ENCODE data around the gene FRMPD4. TPM values are rescaled to one million over a fixed set of nuclear protein-coding genes. Genes with fewer than 3 reads are reported as not detected.

Gene FRMPD4
- total and polyA plus RNA-seq, 2 of the 13 experiments (the other 11 are each of a cell fraction or from before 2014, with no cell fraction given): not detected

DNA sequence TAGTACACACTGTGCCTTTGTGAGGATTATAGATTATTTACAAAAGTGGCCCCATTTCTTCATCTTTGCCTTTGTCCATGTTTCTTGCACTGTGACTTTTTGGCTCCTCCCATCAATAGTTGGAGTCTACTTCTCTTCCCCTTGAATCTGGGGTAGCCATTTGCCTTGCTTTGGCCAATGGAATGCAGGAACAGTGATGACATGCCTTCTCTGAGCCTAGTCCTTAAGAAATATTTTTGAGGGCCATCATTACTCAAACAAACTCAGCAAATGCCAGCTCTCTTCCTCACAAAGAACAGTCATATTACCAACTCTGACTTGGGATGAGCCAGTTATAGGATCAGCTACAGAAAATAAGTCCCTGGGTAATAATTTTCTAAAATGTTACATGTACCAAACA, 189.6 kb downstream of the FRMPD4 start:
- Histone ChIP-seq H3K4me1 (ENCODE audit: insufficient read depth, low read length) (no peaks in the 10 kb centered on the region), H3K27ac (ENCODE audit: extremely low read length, insufficient read depth, low read length) (no peak overlapping the region), H3K79me2 (ENCODE audit: insufficient read depth, low read length) (no peaks in the 10 kb centered on the region), H3K9ac (ENCODE audit: insufficient read depth, low read depth, low read length) (no peak overlapping the region), H3K27me3 (ENCODE audit: control insufficient read depth in 1 of 2, insufficient read depth in 2 of 2, low read length in 2 of 2) (no peaks in the 10 kb centered on the region), H3K9me3 (ENCODE audit: low read length) (no peaks in the 10 kb centered on the region), H3K4me2 (ENCODE audit: low read depth, low read length) (no peak overlapping the region), H2AFZ (ENCODE audit: low read length) (no peak overlapping the region), H3K4me3 (replicated peaks in 1 of 3; ENCODE audit: insufficient read depth in 1 of 3, low read depth in 2 of 3, low read length in 3 of 3) (no peak overlapping the region), H3K36me3 (replicated peaks in 1 of 2; ENCODE audit: control insufficient read depth in 1 of 2, insufficient read depth in 2 of 2, low read length in 2 of 2) (no peaks in the 10 kb centered on the region), H4K20me1 (ENCODE audit: insufficient read depth, low read length) (no peaks in the 10 kb centered on the region)
- no peak for DNase-seq (ENCODE audit: low spot score)
- FAIRE-seq: no peak
- ChIA-PET CTCF (ENCODE audit: low intra/inter-chr PET ratio, low total read pairs) (no interaction called here), POLR2A (no interaction called here)
- no peak for TF ChIP-seq NFATC3 (CRISPR knock-in tag; IDR thresholded peaks at IDR 0.05)
- intact Hi-C loops (cut with micrococcal nuclease; ENCODE audit: unreplicated experiment) (no loop called here), in situ Hi-C loops (cut with HindIII; ENCODE audit: extremely low pct_ligation_motif_present, low pct_unique_long_range_greater_than_20kb) (no loop called here)
- no peak for ATAC-seq
- no TSS peak for BruUV-seq (replicated peaks)

DNA sequence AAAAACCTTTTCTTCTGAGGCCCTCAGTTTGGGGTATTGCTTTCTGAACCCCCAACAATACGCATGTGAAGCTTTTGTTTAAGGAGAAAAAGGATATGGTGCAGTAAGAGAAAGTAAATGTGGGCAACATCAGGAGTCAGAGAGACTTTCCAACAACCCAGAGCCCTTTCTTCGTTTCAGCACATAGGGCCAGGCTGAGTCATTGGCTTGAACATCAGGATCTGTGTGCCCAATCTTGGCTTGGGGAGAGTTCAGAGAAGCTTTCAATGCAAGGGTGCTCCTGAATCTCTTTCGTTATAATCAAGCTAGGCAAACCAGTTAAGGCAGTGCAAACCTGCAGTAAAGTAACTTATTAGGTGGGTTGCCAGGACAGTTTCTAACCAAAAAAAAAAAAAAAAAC, 191.2 kb downstream of the FRMPD4 start:
- H3K27me3 ChIP-seq (ENCODE audit: control insufficient read depth in 1 of 2, insufficient read depth in 2 of 2, low read length in 2 of 2): no peaks in the 10 kb centered on the region
- DNase-seq (ENCODE audit: low spot score) (no peak), ATAC-seq (no peak), FAIRE-seq (no peak)
- CTCF ChIA-PET (ENCODE audit: low intra/inter-chr PET ratio, low total read pairs): no interaction called here
- no TSS peak for BruUV-seq (replicated peaks)
- no peak overlapping the region for H3K4me2 ChIP-seq (ENCODE audit: low read depth, low read length)
- H4K20me1 ChIP-seq (ENCODE audit: insufficient read depth, low read length): no peaks in the 10 kb centered on the region
- TF ChIP-seq, protein P1, sequence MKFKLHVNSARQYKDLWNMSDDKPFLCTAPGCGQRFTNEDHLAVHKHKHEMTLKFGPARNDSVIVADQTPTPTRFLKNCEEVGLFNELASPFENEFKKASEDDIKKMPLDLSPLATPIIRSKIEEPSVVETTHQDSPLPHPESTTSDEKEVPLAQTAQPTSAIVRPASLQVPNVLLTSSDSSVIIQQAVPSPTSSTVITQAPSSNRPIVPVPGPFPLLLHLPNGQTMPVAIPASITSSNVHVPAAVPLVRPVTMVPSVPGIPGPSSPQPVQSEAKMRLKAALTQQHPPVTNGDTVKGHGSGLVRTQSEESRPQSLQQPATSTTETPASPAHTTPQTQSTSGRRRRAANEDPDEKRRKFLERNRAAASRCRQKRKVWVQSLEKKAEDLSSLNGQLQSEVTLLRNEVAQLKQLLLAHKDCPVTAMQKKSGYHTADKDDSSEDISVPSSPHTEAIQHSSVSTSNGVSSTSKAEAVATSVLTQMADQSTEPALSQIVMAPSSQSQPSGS (CRISPR knock-in tag; IDR thresholded peaks at IDR 0.05): no peak
- TF ChIP-seq ZNF232 (CRISPR knock-in tag; IDR thresholded peaks at IDR 0.05; ENCODE audit: borderline replicate concordance) (no peak), LCORL (IDR thresholded peaks at IDR 0.05) (no peak), LCORL (CRISPR knock-in tag; IDR thresholded peaks at IDR 0.05) (no peak), SUZ12 (IDR thresholded peaks at IDR 0.05; ENCODE audit: low read depth, low read length) (no peak)
- TF ChIP-seq, protein P2, sequence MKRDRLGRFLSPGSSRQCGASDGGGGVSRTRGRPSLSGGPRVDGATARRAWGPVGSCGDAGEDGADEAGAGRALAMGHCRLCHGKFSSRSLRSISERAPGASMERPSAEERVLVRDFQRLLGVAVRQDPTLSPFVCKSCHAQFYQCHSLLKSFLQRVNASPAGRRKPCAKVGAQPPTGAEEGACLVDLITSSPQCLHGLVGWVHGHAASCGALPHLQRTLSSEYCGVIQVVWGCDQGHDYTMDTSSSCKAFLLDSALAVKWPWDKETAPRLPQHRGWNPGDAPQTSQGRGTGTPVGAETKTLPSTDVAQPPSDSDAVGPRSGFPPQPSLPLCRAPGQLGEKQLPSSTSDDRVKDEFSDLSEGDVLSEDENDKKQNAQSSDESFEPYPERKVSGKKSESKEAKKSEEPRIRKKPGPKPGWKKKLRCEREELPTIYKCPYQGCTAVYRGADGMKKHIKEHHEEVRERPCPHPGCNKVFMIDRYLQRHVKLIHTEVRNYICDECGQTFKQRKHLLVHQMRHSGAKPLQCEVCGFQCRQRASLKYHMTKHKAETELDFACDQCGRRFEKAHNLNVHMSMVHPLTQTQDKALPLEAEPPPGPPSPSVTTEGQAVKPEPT (CRISPR knock-in tag; IDR thresholded peaks at IDR 0.05; ENCODE audit: low read depth): no peak
- TF ChIP-seq, protein P3, sequence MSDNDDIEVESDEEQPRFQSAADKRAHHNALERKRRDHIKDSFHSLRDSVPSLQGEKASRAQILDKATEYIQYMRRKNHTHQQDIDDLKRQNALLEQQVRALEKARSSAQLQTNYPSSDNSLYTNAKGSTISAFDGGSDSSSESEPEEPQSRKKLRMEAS (IDR thresholded peaks at IDR 0.05): no peak
- TF ChIP-seq, protein P4, sequence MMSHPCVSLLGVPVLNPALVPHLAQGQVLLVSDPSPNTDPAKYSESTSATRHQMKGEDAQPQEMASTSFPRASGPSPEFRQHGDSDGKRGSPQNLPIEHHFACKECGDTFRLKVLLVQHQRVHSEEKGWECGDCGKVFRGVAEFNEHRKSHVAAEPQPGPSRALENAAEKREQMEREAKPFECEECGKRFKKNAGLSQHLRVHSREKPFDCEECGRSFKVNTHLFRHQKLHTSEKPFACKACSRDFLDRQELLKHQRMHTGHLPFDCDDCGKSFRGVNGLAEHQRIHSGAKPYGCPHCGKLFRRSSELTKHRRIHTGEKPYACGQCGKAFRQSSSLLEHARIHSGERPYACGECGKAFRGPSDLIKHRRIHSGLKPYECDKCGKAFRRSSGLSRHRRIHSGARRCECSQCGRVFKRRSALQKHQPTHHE (CRISPR knock-in tag; IDR thresholded peaks at IDR 0.05; ENCODE audit: borderline replicate concordance): no peak
- H3K4me1 ChIP-seq (ENCODE audit: insufficient read depth, low read length): no peaks in the 10 kb centered on the region
- no peak overlapping the region for H3K9ac ChIP-seq (ENCODE audit: insufficient read depth, low read depth, low read length)
- intact Hi-C loops (cut with micrococcal nuclease; ENCODE audit: unreplicated experiment) (no loop called here), in situ Hi-C loops (cut with HindIII; ENCODE audit: extremely low pct_ligation_motif_present, low pct_unique_long_range_greater_than_20kb) (no loop called here)
- H3K36me3 ChIP-seq (replicated peaks in 1 of 2; ENCODE audit: control insufficient read depth in 1 of 2, insufficient read depth in 2 of 2, low read length in 2 of 2): no peaks in the 10 kb centered on the region
- no peak overlapping the region for H2AFZ ChIP-seq (ENCODE audit: low read length)
- POLR2A ChIA-PET: no interaction called here
- H3K27ac ChIP-seq (ENCODE audit: extremely low read length, insufficient read depth, low read length): no peak overlapping the region
- H3K4me3 ChIP-seq (replicated peaks in 1 of 3; ENCODE audit: insufficient read depth in 1 of 3, low read depth in 2 of 3, low read length in 3 of 3): no peak overlapping the region
- no peaks in the 10 kb centered on the region for H3K79me2 ChIP-seq (ENCODE audit: insufficient read depth, low read length)
- WGBS (ENCODE audit: low lambda C conversion rate): 0% methylated on average over 2 of the region's 3 CpGs
- no peaks in the 10 kb centered on the region for H3K9me3 ChIP-seq (ENCODE audit: low read length)

Data from HepG2 (cell line).